ENCODE measurements around the gene LRP8. TPM values are rescaled to one million over a fixed set of nuclear protein-coding genes. Genes with fewer than 3 reads are reported as not detected.

Gene LRP8
- total RNA-seq, 1 donor from 2014 or later = 4.4 TPM

DNA sequence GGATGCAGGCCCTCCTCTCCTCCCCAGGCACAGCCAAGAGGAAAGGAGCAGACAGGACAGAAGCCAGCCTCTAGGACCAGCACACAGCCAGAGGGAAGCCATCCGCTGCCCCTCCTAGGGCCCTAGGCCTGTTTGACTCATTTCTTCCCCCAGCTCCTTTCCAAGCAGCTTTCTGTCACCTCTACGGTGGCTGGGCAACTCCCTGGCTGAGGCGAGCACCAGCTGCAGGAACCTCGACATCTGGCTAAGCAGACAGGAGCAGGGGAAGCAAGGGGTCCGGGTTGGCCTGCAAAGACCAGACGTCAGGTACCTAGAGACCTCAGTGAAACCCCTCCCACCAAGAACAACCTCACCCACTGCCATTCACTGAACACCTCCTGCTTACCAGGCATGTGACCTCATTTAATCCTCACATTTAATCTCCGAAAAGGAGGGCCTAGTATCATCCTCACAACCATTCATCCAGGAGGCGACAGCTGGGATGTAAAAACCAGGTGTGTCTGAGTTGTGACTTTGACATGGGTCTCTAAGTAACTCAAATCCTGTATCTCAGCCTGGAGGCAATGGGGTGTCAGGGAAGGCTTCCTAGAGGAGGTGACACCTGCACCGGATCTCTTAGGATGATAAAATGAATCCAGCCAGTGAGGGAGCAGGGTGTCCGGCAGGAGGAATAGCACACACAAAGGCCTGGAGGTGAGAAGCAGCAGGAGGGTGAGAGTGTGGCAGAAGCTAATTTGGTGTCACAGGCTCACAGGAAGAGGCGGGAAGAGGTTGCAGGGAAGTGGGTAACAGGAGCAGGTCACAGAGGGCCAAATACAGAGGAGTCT, 5.9 kb downstream of the LRP8 start:
- DNase-seq (ENCODE audit: extremely low spot score, unreplicated experiment) = no peak
- no peak for TF ChIP-seq CTCF (IDR thresholded peaks at IDR 0.05)
- peaks cover 10% of the 10 kb centered on the region for H3K4me1 Mint-ChIP-seq (ENCODE audit: unreplicated experiment)
- H3K9me3 Mint-ChIP-seq (ENCODE audit: unreplicated experiment) = no peaks in the 10 kb centered on the region
- no peak overlapping the region for H3K4me3 Mint-ChIP-seq (ENCODE audit: unreplicated experiment)
- H3K27me3 Mint-ChIP-seq (ENCODE audit: unreplicated experiment) = no peaks in the 10 kb centered on the region
- H3K27ac Mint-ChIP-seq (ENCODE audit: unreplicated experiment) = no peak overlapping the region
- no peaks in the 10 kb centered on the region for H3K36me3 Mint-ChIP-seq (ENCODE audit: unreplicated experiment)

GRCh38 chr1:53321366-53321765, 6.5 kb downstream of the LRP8 start:
- DNase-seq (ENCODE audit: extremely low spot score, unreplicated experiment) = no peak
- H3K27me3 Mint-ChIP-seq (ENCODE audit: unreplicated experiment) = no peaks in the 10 kb centered on the region
- no peak for TF ChIP-seq CTCF (IDR thresholded peaks at IDR 0.05)
- no peaks in the 10 kb centered on the region for H3K9me3 Mint-ChIP-seq (ENCODE audit: unreplicated experiment)
- H3K27ac Mint-ChIP-seq (ENCODE audit: unreplicated experiment) = no peak overlapping the region
- no peak overlapping the region for H3K4me3 Mint-ChIP-seq (ENCODE audit: unreplicated experiment)
- peaks cover 13% of the 10 kb centered on the region for H3K4me1 Mint-ChIP-seq (ENCODE audit: unreplicated experiment)
- no peaks in the 10 kb centered on the region for H3K36me3 Mint-ChIP-seq (ENCODE audit: unreplicated experiment)

GRCh38 chr1:53320646-53321045, 7.2 kb downstream of the LRP8 start:
- no peak for DNase-seq (ENCODE audit: extremely low spot score, unreplicated experiment)
- H3K27me3 Mint-ChIP-seq (ENCODE audit: unreplicated experiment) = no peaks in the 10 kb centered on the region

DNA sequence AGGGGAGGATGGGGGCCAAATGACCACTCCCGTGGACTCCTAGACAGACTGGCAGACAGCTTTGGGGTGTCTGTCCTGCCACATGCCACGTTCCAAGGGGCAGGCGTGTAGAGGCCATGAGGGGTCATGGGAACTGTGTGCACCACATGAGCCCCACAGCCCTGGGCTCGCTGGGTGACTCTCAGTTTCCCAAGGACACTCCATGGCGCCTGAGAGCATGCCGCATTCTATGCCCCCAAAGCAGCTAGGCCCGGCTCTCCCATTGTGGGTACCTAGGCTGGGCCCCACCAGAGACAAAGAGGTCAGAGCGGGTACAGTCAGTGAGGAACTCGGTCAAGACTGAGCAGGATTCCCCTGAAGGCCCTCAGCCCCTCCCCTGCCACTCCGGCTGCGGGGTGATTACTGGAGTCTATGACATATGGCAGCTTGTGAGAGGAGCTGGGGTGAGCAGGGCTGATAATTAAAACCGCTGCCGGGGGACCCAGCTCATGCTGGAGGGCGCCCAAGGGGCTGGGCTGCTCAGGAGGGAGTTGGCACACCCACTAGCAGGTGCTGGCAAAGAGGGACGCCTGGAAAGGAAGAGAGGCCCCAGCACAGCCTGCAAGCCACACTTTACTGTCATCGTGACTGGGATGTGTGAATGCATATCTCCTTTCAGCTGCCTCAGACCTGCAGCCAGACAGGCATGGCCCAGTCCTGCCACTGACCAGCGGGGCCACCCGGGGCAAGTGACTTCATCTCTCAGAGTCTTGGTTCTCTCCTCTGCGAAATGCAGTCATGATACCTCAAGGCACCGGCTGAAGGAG, 8.4 kb downstream of the LRP8 start:
- Mint-ChIP-seq H3K9me3 (ENCODE audit: unreplicated experiment) (no peaks in the 10 kb centered on the region), H3K27ac (ENCODE audit: unreplicated experiment) (no peak overlapping the region), H3K4me3 (ENCODE audit: unreplicated experiment) (no peak overlapping the region), H3K27me3 (ENCODE audit: unreplicated experiment) (no peaks in the 10 kb centered on the region), H3K4me1 (ENCODE audit: unreplicated experiment) (peaks cover 8% of the 10 kb centered on the region), H3K36me3 (ENCODE audit: unreplicated experiment) (no peaks in the 10 kb centered on the region)
- no peak for DNase-seq (ENCODE audit: extremely low spot score, unreplicated experiment)
- TF ChIP-seq CTCF (IDR thresholded peaks at IDR 0.05) = no peak

More at GRCh38 chr1:53320646-53321045, 7.2 kb downstream of the LRP8 start:
- no peaks in the 10 kb centered on the region for H3K36me3 Mint-ChIP-seq (ENCODE audit: unreplicated experiment)
- peaks cover 12% of the 10 kb centered on the region for H3K4me1 Mint-ChIP-seq (ENCODE audit: unreplicated experiment)
- TF ChIP-seq CTCF (IDR thresholded peaks at IDR 0.05) = no peak
- no peaks in the 10 kb centered on the region for H3K9me3 Mint-ChIP-seq (ENCODE audit: unreplicated experiment)
- no peak overlapping the region for H3K27ac Mint-ChIP-seq (ENCODE audit: unreplicated experiment)
- no peak overlapping the region for H3K4me3 Mint-ChIP-seq (ENCODE audit: unreplicated experiment)

Measured in osteocyte (in vitro differentiated cells).